Thoracic aorta (tissue), 2 donors: ENCODE measurements around the gene TTLL8. TPM values are rescaled to one million over a fixed set of nuclear protein-coding genes. Genes with fewer than 3 reads are reported as not detected.
"Not testable (repeated sequence)": the region's sequence is repeated elsewhere in the genome, so short reads cannot be mapped to it uniquely, and the experiment has no call there.

ENCODE experiments used
- ATAC-seq: fragments of 150-250 bp; one replicate; pipeline ENCODE4 v1.8.0; 2017; ENCODE audit warnings: low read depth; ENCODE audit not compliant: insufficient number of reproducible peaks, low FRiP score
- DNase-seq: peaks from one replicate; pipeline ENCODE4 v3.0.0-alpha.2; 2020; ENCODE audit warnings: low spot score
- H3K27ac ChIP-seq, 2 donors: fragments of 200-600 bp; sonication (generic); 1 replicate in 1 of 2; 2 replicates in 1 of 2; pipeline ENCODE4 v1.5.1; 2016; ENCODE audit warnings: mild to moderate bottlenecking in 2 of 2, moderate library complexity in 2 of 2
- H3K27me3 ChIP-seq: fragments of 200-600 bp; sonication (generic); replicated peaks from 2 replicates; pipeline ENCODE4 v1.6.0; 2016; ENCODE audit warnings: mild to moderate bottlenecking; ENCODE audit not compliant: insufficient read depth
- H3K36me3 ChIP-seq: fragments of 200-600 bp; sonication (generic); one replicate; pipeline ENCODE4 v1.5.1; 2016
- H3K4me1 ChIP-seq, 2 donors: fragments of 200-600 bp; sonication (generic); 1 replicate in 1 of 2; 2 replicates in 1 of 2; pipeline versions ENCODE4 v1.5.1 to v1.6.0; 2016; ENCODE audit warnings: low read depth in 2 of 2, mild to moderate bottlenecking in 1 of 2; ENCODE audit not compliant: control insufficient read depth in 1 of 2
- H3K4me3 ChIP-seq: fragments of 200-600 bp; sonication (generic); 2 replicates; pipeline ENCODE4 v1.5.1; 2016; ENCODE audit warnings: mild to moderate bottlenecking
- H3K9me3 ChIP-seq: fragments of 200-600 bp; sonication (generic); 2 replicates; pipeline ENCODE4 v1.5.1; 2016
- CTCF ChIP-seq: fragments of 200-600 bp; sonication (generic); IDR thresholded peaks from one replicate; pipeline ENCODE4 v1.5.1; 2019; ENCODE audit warnings: antibody characterized with exemption
- total RNA-seq, 2 donors: library from RNA; depleted of rRNA; stranded (reverse); fragments of >200 nt; gene quantifications; one replicate each; pipeline versions ENCODE4 v1.1.0 to v1.2.3, GENCODE V29; 2016

TTLL8 gene
- total RNA-seq, 2 donors from 2014 or later: not detected

GRCh38 chr22:49991167-49991566 is 66.9 kb downstream of the TTLL8 start:
- Histone ChIP-seq H3K36me3 (no peaks in the 10 kb centered on the region), H3K27ac (no peak overlapping the region), H3K4me3 (no peak overlapping the region), H3K27me3 (no peaks in the 10 kb centered on the region), H3K9me3 (peaks cover 11% of the 10 kb centered on the region), H3K4me1 (no peaks in the 10 kb centered on the region)
- DNase-seq (no peak), ATAC-seq (no peak)
- no peak for TF ChIP-seq CTCF

- not testable (repeated sequence) for H3K4me1 ChIP-seq, H3K27ac ChIP-seq, H3K36me3 ChIP-seq, H3K27me3 ChIP-seq, H3K4me3 ChIP-seq, ATAC-seq, DNase-seq
- H3K9me3 ChIP-seq: peaks cover 18% of the 10 kb centered on the region
Measured at GRCh38 chr22:49989826-49990225, 68.3 kb downstream of the TTLL8 start.

- Histone ChIP-seq H3K4me3 (no peak overlapping the region), H3K36me3 (no peaks in the 10 kb centered on the region), H3K27me3 (no peaks in the 10 kb centered on the region), H3K4me1 (no peaks in the 10 kb centered on the region), H3K9me3 (peaks cover 18% of the 10 kb centered on the region), H3K27ac (no peak overlapping the region)
- DNase-seq (no peak), ATAC-seq (no peak)
- TF ChIP-seq CTCF: no peak
Measured at GRCh38 chr22:49986325-49986724, 71.8 kb downstream of the TTLL8 start.

GRCh38 chr22:49983148-49984042 is 74.7 kb downstream of the TTLL8 start:
- H3K27ac ChIP-seq: no peak overlapping the region
- DNase-seq (no peak), ATAC-seq (no peak)
- peaks cover 22% of the 10 kb centered on the region for H3K9me3 ChIP-seq
- H3K4me3 ChIP-seq: peak overlapping the region; percentile 47
- H3K36me3 ChIP-seq: no peaks in the 10 kb centered on the region
- peak; percentile 23 for TF ChIP-seq CTCF
- H3K27me3 ChIP-seq: no peaks in the 10 kb centered on the region
- no peaks in the 10 kb centered on the region for H3K4me1 ChIP-seq

GRCh38 chr22:49981799-49982198 is 76.3 kb downstream of the TTLL8 start:
- not testable (repeated sequence) for H3K27ac ChIP-seq, ATAC-seq, H3K27me3 ChIP-seq, H3K36me3 ChIP-seq, H3K4me1 ChIP-seq, DNase-seq, H3K4me3 ChIP-seq
- peaks cover 22% of the 10 kb centered on the region for H3K9me3 ChIP-seq

- Histone ChIP-seq H3K36me3 (no peaks in the 10 kb centered on the region), H3K27me3 (no peaks in the 10 kb centered on the region), H3K4me3 (no peak overlapping the region), H3K27ac (no peak overlapping the region), H3K9me3 (peaks cover 11% of the 10 kb centered on the region), H3K4me1 (no peaks in the 10 kb centered on the region)
- no peak for DNase-seq
- no peak for ATAC-seq
- TF ChIP-seq CTCF: no peak
Measured at GRCh38 chr22:49979587-49980264, 78.4 kb downstream of the TTLL8 start.
